Liver (tissue), 9 donors: ENCODE data around the gene WDR81. TPM values are rescaled to one million over a fixed set of nuclear protein-coding genes. Genes with fewer than 3 reads are reported as not detected.

Experiments used
- DNase-seq: peaks from one replicate; pipeline ENCODE4 v3.0.0-alpha.2; 2017; ENCODE audit warnings: low spot score
- H3K27ac ChIP-seq, 2 donors: one replicate each; pipeline ENCODE4 v1.7.0; 2013; ENCODE audit warnings: inconsistent platforms in 2 of 2, low read length in 2 of 2, control low read depth in 1 of 2, low read depth in 1 of 2, mild to moderate bottlenecking in 1 of 2
- H3K27me3 ChIP-seq, 4 donors: one replicate each; pipeline versions ENCODE4 v1.6.1 to v1.7.0; 2013; ENCODE audit warnings: low read length in 3 of 4, inconsistent platforms in 1 of 4, mild to moderate bottlenecking in 1 of 4, moderate library complexity in 1 of 4; ENCODE audit not compliant: control insufficient read depth in 4 of 4, insufficient read depth in 4 of 4
- H3K36me3 ChIP-seq, 4 donors: one replicate each; pipeline versions ENCODE4 v1.6.1 to v1.7.0; 2013; ENCODE audit warnings: low read length in 3 of 4, mild to moderate bottlenecking in 3 of 4, low read depth in 1 of 4, moderate library complexity in 1 of 4; ENCODE audit not compliant: control insufficient read depth in 4 of 4, insufficient read depth in 3 of 4
- H3K4me1 ChIP-seq, 4 donors: one replicate each; pipeline versions ENCODE4 v1.6.1 to v1.7.0; 2013; ENCODE audit warnings: low read length in 3 of 4, mild to moderate bottlenecking in 3 of 4, moderate library complexity in 1 of 4; ENCODE audit not compliant: control insufficient read depth in 4 of 4, insufficient read depth in 4 of 4
- H3K4me3 ChIP-seq, 3 donors: one replicate each; pipeline versions ENCODE4 v1.6.1 to v1.7.0; 2013; ENCODE audit warnings: low read length in 3 of 3, control low read depth in 1 of 3, low read depth in 1 of 3, mild to moderate bottlenecking in 1 of 3
- H3K9ac ChIP-seq, 2 donors: one replicate each; pipeline ENCODE4 v1.7.0; 2013; ENCODE audit warnings: low read length in 2 of 2, mild to moderate bottlenecking in 2 of 2, moderate library complexity in 2 of 2, control low read depth in 1 of 2, low read depth in 1 of 2
- H3K9me3 ChIP-seq, 4 donors: one replicate each; pipeline versions ENCODE4 v1.6.1 to v1.7.0; 2013; ENCODE audit warnings: low read length in 3 of 4; ENCODE audit not compliant: control insufficient read depth in 4 of 4
- EGR1 ChIP-seq, 2 donors: IDR thresholded peaks; 2 replicates each; pipeline ENCODE4 v1.6.1; 2016 to 2018; ENCODE audit warnings: antibody characterized with exemption in 2 of 2, low read depth in 2 of 2
- FOXA1 ChIP-seq: IDR thresholded peaks from 2 replicates; pipeline ENCODE4 v1.6.1; 2016; ENCODE audit warnings: antibody characterized with exemption
- FOXA2 ChIP-seq: IDR thresholded peaks from 2 replicates; pipeline ENCODE4 v1.6.1; 2016; ENCODE audit warnings: antibody characterized with exemption
- GABPA ChIP-seq, 2 donors: IDR thresholded peaks in 1 of 2; conservative IDR thresholded peaks in 1 of 2; 2 replicates each; pipeline ENCODE4 v1.6.1; 2016; ENCODE audit warnings: antibody characterized with exemption in 2 of 2, mild to moderate bottlenecking in 1 of 2, moderate library complexity in 1 of 2
- HNF4A ChIP-seq, 2 donors: conservative IDR thresholded peaks; 2 replicates each; pipeline ENCODE4 v1.6.1; 2016; ENCODE audit warnings: antibody characterized with exemption in 2 of 2, mild to moderate bottlenecking in 2 of 2
- HNF4G ChIP-seq: IDR thresholded peaks from 2 replicates; pipeline ENCODE4 v1.6.1; 2016; ENCODE audit warnings: antibody characterized with exemption
- JUND ChIP-seq, 2 donors: IDR thresholded peaks; 2 replicates each; pipeline ENCODE4 v1.6.1; 2016; ENCODE audit warnings: antibody characterized with exemption in 2 of 2
- NR2F2 ChIP-seq: IDR thresholded peaks from 2 replicates; pipeline ENCODE4 v1.6.1; 2016; ENCODE audit warnings: antibody characterized with exemption
- RAD21 ChIP-seq, 2 donors: IDR thresholded peaks; 2 replicates each; pipeline ENCODE4 v1.6.1; 2016; ENCODE audit warnings: antibody characterized with exemption in 2 of 2, mild to moderate bottlenecking in 2 of 2
- RXRA ChIP-seq, 2 donors: IDR thresholded peaks; 2 replicates each; pipeline ENCODE4 v1.6.1; 2017 to 2018; ENCODE audit warnings: antibody characterized with exemption in 2 of 2, mild to moderate bottlenecking in 1 of 2
- SP1 ChIP-seq: IDR thresholded peaks from 2 replicates; pipeline ENCODE4 v1.6.1; 2018; ENCODE audit warnings: antibody characterized with exemption, mild to moderate bottlenecking
- TAF1 ChIP-seq: conservative IDR thresholded peaks from 2 replicates; pipeline ENCODE4 v1.6.1; 2016; ENCODE audit warnings: antibody characterized with exemption, mild to moderate bottlenecking
- YY1 ChIP-seq: IDR thresholded peaks from 2 replicates; pipeline ENCODE4 v1.6.1; 2016; ENCODE audit warnings: antibody characterized with exemption, mild to moderate bottlenecking
- WGBS: extraction: QIAGEN DNeasy Blood & Tissue Kit; methylation state at CpG from one replicate; pipeline ENCODE4 v1.1.7; 2013; 5-methylcytosine and 5-hydroxymethylcytosine counted together
- polyA plus RNA-seq, 2 donors: library from polyadenylated mRNA; stranded (reverse) in 1 of 2; unstranded in 1 of 2; fragments of 200-250 nt in 1 of 2; fragments of >200 nt in 1 of 2; fragmentation: Nextera tagmentation in 1 of 2; extraction: Ambion mirVana in 1 of 2; gene quantifications; one replicate each; pipeline versions ENCODE4 v1.2.1 to v1.2.3, GENCODE V29; 2013 to 2015
- total RNA-seq, 2 donors: library from RNA; depleted of rRNA; stranded (reverse); fragments of >200 nt; gene quantifications; one replicate each; pipeline ENCODE4 v1.2.3, GENCODE V29; 2014
- TF ChIP-seq, protein P1 (sequence below): IDR thresholded peaks from 2 replicates; pipeline ENCODE4 v1.6.1; 2016; ENCODE audit warnings: antibody characterized with exemption
- TF ChIP-seq, protein P2 (sequence below): IDR thresholded peaks from 2 replicates; pipeline ENCODE4 v1.6.1; 2016; ENCODE audit warnings: antibody characterized with exemption
- TF ChIP-seq, protein P3 (sequence below): fragments of 150-350 bp; IDR thresholded peaks from 2 replicates; pipeline ENCODE4 v1.5.1; 2017; ENCODE audit warnings: improper control_type of control experiment, low read depth, low read length; ENCODE audit not compliant: missing input control
- TF ChIP-seq, protein P4 (sequence below): IDR thresholded peaks from 2 replicates; pipeline ENCODE4 v1.6.1; 2016; ENCODE audit warnings: antibody characterized with exemption
- TF ChIP-seq, protein P5 (sequence below): IDR thresholded peaks from 2 replicates; pipeline ENCODE4 v1.6.1; 2016; ENCODE audit warnings: antibody characterized with exemption, mild to moderate bottlenecking
- donor health status: healthy.
- donor health status: healthy.
- donor health status: healthy.
- donor health status: healthy.
- donor health status: healthy.

Gene WDR81
- total and polyA plus RNA-seq, 4 donors = 12.3 to 41.8 (median 33.0) TPM

DNA sequence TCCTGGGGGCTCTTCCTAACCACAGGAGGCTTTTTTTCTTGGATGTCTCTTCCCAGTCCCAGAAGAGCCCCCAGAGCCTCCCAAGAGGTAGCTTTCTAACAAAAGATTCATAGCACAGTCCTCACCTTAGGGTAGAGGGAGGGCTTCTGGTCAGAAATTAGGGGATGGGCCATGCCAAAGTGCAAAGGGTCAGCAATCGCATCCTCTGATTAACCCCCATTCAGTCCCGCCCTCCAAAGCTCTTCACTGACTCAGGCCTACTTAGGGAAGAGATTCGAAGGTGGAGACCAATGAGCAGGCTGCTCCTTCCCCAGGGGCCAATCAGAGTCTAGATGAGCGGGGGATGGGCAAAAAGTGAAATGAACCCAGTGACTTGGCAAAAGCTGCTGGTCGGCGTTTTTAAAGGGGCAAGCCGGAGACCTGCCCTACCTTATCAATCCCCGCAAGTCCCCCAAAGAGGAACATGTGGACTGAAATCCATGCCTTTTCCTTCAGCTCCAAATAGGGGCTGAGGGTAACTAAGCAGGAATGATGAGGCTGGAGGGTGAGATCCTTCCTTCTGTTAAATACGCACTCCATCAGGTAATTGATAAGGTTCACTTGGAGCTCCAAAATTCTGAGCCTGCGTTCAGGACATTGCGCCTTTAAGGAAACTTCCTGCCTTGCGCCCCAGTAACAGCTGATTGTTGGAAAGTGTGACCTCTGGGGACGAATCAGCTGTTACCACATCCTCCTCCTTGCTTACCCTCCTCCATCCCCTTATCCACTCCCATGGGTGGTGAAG, 7.4 kb upstream of the WDR81 start:
- Histone ChIP-seq H3K36me3 (peaks cover 9 to 19% (median 11%) of the 10 kb centered on the region in 4 donors), H3K9me3 (no peaks in the 10 kb centered on the region), H3K27ac (peak overlapping the region; percentile 92 to 100), H3K4me3 (peak overlapping the region; percentile 70 to 87 (median 82)), H3K9ac (peak overlapping the region; percentile 90 to 97), H3K27me3 (no peaks in the 10 kb centered on the region), H3K4me1 (peaks cover 7 to 44% (median 32%) of the 10 kb centered on the region in 4 donors)
- under 1% methylated on average over 13 of the region's 13 CpGs for WGBS
- DNase-seq = peak; percentile 92
- TF ChIP-seq NR2F2 = peak; percentile 90
- TF ChIP-seq HNF4G = peak; percentile 50
- TF ChIP-seq, protein P1, sequence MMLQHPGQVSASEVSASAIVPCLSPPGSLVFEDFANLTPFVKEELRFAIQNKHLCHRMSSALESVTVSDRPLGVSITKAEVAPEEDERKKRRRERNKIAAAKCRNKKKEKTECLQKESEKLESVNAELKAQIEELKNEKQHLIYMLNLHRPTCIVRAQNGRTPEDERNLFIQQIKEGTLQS = peak; percentile 10
- TF ChIP-seq, protein P2, sequence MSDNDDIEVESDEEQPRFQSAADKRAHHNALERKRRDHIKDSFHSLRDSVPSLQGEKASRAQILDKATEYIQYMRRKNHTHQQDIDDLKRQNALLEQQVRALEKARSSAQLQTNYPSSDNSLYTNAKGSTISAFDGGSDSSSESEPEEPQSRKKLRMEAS = peak; percentile 100
- TF ChIP-seq RXRA (IDR thresholded peaks at IDR 0.05) = peak; percentile 85 to 96
- TF ChIP-seq FOXA1 = peak; percentile 62
- TF ChIP-seq, protein P3, sequence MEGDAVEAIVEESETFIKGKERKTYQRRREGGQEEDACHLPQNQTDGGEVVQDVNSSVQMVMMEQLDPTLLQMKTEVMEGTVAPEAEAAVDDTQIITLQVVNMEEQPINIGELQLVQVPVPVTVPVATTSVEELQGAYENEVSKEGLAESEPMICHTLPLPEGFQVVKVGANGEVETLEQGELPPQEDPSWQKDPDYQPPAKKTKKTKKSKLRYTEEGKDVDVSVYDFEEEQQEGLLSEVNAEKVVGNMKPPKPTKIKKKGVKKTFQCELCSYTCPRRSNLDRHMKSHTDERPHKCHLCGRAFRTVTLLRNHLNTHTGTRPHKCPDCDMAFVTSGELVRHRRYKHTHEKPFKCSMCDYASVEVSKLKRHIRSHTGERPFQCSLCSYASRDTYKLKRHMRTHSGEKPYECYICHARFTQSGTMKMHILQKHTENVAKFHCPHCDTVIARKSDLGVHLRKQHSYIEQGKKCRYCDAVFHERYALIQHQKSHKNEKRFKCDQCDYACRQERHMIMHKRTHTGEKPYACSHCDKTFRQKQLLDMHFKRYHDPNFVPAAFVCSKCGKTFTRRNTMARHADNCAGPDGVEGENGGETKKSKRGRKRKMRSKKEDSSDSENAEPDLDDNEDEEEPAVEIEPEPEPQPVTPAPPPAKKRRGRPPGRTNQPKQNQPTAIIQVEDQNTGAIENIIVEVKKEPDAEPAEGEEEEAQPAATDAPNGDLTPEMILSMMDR = no peak
- TF ChIP-seq SP1 = peak; percentile 91
- TF ChIP-seq, protein P4, sequence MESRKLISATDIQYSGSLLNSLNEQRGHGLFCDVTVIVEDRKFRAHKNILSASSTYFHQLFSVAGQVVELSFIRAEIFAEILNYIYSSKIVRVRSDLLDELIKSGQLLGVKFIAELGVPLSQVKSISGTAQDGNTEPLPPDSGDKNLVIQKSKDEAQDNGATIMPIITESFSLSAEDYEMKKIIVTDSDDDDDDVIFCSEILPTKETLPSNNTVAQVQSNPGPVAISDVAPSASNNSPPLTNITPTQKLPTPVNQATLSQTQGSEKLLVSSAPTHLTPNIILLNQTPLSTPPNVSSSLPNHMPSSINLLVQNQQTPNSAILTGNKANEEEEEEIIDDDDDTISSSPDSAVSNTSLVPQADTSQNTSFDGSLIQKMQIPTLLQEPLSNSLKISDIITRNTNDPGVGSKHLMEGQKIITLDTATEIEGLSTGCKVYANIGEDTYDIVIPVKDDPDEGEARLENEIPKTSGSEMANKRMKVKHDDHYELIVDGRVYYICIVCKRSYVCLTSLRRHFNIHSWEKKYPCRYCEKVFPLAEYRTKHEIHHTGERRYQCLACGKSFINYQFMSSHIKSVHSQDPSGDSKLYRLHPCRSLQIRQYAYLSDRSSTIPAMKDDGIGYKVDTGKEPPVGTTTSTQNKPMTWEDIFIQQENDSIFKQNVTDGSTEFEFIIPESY = peak; percentile 65
- peak in 1 of 2 donors; percentile 11 for TF ChIP-seq EGR1 (IDR thresholded peaks at IDR 0.05; ENCODE audit: low read depth in 2 of 2)
- peak; percentile 71 to 85 for TF ChIP-seq HNF4A (conservative IDR thresholded peaks at IDR 0.05)
- peak; percentile 65 for TF ChIP-seq YY1
- TF ChIP-seq, protein P5, sequence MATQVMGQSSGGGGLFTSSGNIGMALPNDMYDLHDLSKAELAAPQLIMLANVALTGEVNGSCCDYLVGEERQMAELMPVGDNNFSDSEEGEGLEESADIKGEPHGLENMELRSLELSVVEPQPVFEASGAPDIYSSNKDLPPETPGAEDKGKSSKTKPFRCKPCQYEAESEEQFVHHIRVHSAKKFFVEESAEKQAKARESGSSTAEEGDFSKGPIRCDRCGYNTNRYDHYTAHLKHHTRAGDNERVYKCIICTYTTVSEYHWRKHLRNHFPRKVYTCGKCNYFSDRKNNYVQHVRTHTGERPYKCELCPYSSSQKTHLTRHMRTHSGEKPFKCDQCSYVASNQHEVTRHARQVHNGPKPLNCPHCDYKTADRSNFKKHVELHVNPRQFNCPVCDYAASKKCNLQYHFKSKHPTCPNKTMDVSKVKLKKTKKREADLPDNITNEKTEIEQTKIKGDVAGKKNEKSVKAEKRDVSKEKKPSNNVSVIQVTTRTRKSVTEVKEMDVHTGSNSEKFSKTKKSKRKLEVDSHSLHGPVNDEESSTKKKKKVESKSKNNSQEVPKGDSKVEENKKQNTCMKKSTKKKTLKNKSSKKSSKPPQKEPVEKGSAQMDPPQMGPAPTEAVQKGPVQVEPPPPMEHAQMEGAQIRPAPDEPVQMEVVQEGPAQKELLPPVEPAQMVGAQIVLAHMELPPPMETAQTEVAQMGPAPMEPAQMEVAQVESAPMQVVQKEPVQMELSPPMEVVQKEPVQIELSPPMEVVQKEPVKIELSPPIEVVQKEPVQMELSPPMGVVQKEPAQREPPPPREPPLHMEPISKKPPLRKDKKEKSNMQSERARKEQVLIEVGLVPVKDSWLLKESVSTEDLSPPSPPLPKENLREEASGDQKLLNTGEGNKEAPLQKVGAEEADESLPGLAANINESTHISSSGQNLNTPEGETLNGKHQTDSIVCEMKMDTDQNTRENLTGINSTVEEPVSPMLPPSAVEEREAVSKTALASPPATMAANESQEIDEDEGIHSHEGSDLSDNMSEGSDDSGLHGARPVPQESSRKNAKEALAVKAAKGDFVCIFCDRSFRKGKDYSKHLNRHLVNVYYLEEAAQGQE = peak; percentile 17
- TF ChIP-seq RAD21 (IDR thresholded peaks at IDR 0.05) = peak in 1 of 2 donors; percentile 29
- no peak for TF ChIP-seq FOXA2
- TF ChIP-seq JUND (IDR thresholded peaks at IDR 0.05) = peak; percentile 55 to 67
- peak; percentile 65 for TF ChIP-seq TAF1
- TF ChIP-seq GABPA (IDR thresholded peaks at IDR 0.05 in 1 of 2, conservative IDR thresholded peaks at IDR 0.05 in 1 of 2) = peak in 1 of 2 donors; percentile 61
